Raji (cell line): ENCODE data around the gene ARFGAP2.

ENCODE experiments used
- POLR2A ChIP-seq: IDR thresholded peaks from 2 replicates; pipeline ENCODE4 v1.6.1; 2011; ENCODE audit warnings: low read depth, low read length, control low read depth; ENCODE audit not compliant: insufficient read depth

Gene ARFGAP2

DNA sequence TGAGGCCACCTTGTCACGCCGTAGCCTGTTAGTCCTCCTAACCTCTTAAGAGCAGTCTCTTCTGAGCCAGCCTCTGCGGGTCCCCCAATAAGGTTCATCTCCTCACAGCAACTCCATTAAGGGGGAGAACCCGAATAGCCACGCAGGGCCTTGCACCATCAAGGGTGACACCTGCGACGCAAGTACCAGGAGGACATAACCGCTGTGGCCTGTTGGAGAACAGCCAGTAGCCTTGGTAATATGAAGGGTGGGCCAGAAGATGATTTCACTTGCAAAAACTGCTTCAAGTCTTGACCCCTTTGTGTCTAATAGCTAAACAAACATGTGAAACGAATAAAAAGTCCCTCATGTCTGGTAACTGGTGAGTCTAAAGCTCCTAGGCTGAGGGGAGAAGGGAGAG lies 14.8 kb downstream of the ARFGAP2 start:
- TF ChIP-seq POLR2A = no peak

DNA sequence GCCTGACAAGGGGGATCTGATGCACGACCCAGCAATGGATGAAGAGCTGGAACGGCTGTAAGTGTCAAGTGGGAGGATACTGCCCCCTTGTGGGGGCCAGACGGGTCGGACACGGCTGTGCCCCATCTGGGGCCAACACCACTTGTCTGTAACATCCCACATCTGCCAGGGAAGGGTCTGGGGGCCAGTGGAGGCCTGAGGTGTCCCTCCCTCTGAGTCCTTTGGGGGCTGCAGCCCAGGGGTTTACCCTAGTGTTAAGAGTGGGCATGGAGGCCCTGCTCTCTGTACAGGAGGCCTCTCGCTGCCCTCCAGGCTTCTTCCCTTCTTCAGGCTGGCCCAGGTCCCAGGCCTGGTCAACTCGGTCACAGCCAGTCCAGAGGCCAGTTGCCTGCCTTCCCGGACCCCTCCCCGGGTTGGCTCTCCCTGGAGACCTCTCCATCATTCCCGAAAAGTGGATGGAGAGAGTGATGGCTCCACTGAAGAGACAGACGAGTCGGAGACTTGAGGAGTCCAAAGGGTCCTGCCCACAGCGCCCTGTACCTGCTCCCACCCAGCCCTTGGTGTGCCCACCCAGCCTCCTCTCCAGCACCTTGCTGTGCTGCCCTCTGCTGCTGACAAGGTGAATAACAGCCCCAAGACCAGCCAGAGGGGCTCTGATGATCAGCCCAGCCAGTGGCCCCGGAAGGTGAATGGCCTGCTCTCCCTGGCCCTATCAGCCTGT lies 15.4 kb downstream of the ARFGAP2 start:
- TF ChIP-seq POLR2A = no peak

DNA sequence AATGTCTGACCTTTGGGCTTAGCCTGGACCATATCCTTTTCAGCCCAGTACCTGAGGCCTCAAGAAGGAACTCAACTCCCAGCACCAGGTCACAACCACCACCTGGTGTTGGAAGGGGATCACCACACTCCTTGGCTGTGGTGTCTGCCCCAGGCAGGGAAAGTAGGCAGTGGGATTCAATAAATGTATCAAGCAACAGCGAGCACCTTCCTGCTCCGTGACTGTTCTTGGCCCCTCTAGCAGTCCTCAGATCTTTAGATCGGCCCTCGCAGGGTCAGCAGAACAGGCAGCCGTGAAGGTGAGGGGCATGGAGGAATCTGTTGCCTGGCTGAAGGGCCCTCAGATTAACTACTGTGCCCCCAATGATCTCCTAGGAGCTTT lies 15.9 kb downstream of the ARFGAP2 start:
- no peak for TF ChIP-seq POLR2A

GRCh38 chr11:47158242-47158641 lies 18.4 kb downstream of the ARFGAP2 start:
- TF ChIP-seq POLR2A = no peak

DNA sequence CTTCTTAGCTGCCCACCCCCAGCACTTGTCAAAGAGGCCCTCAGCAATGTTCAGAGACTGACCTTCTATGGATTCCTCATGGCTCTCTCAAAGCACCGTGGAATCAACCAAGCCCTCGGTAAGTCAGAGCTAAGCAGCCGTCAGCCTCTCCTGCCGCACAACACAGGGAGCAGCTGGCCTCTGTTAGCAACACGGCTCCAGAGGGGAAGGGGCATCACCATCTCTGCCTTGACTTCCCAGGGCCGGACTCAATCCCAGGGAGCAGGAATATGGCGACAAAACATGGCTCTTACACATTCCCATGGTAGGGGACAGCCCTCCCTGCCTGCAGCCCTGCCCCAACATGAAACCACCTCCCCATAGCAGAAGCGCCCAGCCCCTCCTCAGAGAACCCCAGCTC lies 18.9 kb downstream of the ARFGAP2 start:
- TF ChIP-seq POLR2A = no peak

DNA sequence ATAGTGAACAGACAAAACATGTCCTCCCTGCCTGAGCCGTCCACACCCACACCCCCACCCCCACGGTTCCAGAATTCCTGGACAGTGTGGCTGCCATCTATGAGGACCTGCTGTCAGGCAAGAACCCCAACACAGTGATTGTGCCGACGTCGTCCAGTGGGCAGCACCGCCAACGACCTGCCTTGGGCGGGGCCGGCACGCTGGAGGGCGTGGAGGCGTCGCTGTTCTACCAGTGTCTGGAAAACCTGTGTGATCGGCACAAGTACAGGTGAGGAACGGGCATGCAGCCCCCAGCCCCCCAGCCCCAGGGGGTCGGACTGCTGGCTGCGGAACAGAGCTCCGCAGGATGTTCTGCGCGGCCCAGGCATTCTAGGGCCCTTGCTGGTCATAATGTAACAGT lies 19.7 kb downstream of the ARFGAP2 start:
- TF ChIP-seq POLR2A = no peak

DNA sequence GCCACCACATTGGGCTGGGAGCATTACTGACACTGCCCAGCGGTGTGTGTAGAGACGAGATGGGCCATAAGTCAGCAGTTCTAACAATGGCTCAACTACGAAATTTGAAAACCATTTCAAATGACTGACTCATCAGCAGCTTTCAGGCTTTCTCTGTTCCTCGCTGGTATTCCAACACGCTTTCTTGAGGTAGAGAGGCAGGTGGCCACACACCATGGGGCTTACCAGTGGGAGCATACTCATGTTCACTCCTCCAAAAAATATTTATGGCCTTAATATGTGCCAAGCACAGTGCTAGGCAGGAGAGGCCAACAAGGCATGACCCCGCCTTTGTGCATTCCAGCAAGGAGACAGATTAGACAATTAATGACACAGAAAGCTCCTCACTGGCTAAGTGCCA lies 20.3 kb downstream of the ARFGAP2 start:
- no peak for TF ChIP-seq POLR2A

DNA sequence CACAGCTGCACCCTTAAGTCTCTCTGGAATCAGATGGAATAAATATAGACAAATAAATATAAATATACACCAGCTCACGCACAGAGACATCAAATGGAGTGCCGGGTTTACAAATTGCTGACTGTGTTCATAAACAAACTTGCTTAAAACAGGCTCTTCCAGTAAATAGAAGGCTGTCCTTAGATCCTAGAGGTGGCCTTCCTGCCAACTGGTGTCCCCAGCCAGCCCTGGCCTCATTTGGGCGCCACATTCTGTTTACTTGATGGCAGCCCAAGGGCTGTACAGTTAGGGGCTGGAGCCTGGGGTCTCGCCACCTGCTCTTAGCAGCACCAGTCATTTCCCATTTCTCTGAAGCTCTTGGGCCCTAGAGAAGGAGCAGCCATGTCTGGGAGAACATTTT lies 20.8 kb downstream of the ARFGAP2 start:
- no peak for TF ChIP-seq POLR2A

DNA sequence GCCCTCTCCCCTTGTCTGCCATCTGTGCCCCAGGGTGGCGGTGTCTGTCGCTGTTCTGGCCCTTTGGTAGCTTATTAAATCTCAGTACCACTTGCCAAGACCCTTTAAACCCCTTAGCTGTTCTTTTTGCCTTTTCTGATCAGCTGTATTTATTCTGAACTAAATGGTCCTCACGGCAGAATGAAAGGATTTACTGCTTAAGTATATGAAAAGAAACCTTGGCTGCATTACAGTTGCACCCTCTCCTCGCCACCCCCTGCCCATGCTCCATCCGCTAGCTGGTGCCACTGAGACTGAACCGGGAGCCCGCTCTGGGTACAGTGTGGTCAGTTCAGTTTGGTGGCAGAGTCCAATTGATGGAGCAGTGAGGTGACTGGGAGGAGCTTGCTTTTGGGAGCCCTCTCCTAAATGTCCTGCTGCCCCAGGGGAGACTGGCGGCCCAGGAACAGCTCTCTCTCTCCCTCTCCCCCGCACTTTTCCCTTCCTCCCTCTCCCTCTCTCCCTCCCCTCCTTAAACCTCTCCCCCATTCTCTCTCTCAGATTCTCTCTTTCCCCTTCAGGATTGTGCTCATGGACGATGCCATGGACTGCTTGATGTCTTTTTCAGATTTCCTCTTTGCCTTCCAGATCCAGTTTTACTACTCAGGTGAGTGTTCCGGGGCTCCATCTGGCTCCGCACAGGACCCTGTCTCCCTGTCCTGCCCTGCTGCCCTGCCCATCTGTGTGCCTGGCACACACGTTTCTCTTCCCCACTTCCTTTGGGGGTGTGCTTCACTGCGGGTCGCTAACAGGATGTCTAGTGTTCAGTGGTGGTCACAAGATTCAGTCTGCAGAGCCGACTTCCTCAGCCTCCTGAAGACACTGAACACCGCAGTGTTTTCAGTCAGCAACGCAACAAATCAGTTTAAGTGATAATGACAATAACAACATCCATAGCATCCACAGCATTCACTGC lies 21.8 kb downstream of the ARFGAP2 start:
- TF ChIP-seq POLR2A = no peak

DNA sequence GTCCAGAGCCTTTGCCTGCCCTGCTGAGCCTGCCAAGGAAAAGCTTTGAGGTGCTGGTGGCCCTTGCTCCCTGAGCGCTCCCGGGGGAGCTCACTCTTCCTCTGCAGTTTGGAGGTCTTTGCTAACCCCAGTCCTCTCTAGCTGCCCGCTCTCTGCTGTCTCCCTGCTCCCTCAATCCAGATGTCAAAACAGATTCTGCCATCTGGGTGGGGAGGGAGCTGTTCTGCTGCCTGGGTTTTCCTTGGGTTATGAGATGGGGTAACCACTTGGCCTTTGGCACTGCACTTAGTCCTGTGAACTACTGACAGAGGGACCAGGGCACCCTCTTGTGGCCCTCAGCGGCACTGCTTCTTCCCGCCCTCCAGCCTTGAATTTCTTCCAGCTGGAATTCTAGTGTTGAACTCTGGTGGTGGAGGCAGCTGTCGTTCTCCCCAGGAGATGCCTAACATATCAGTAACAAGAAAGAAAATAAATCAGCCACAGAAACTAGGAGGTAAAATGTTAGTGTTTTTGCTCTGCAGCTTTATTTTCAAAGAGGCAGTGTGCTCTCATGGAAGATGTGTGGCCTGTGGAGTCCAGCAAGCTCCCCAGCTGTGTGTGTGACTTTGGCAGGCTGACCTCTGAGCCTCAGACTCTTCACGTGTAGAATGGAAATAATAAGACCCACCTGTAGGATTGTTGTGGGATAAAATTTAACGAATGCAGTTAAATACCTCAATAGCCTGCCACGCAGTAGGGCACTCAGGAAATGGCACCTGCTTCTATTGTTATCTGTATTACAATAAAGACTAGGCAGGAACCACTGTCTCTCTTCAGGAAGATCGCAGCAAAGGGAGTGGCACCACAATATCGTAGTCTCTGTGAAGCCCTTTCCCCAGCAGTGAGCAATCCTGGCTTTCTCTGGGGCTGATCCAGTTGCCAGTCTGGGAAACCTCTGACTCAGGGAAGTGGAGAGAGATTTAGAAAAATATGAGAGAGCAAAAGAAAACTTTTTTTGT lies 23.4 kb downstream of the ARFGAP2 start:
- TF ChIP-seq POLR2A = no peak

DNA sequence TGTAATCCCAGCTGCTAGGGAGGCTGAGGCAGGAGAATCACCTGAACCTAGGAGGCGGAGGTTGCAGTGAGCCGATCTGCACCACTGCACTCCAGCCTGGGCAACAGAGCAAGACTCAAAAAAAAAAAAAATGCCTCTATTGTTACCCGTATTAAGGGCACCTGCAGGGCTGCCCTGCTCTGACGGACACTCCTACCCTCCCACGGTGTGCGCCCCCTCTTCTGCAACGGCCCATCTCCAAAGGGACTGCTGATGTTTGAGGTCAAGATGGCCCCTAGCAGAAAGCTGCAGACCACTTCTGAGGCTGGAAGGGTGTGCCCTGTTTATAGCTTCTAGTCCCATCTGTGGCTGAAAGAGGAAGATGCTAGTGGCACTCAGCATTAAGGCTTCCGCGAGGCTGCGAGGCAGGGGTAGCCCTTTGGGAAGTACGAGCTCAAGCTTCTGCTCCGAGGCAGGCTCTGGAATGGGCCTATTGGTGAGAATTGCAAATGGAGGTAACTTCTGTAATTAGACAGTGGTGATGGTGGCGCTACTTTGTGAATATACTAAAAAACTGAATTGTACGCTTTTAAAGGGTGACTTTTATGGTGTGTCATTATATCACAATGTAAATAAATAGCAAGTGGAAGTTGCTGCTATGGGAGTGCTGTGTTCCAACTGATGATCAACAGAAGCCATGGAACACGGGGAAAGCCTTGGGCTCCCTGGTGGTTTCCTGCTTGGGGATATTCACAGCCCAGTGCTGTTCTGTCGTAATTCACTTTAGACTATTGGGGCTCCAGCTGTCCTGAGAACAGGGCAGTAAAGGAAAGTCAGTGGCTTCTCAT lies 24.3 kb downstream of the ARFGAP2 start:
- TF ChIP-seq POLR2A = no peak

GRCh38 chr11:47149782-47150181 lies 26.9 kb downstream of the ARFGAP2 start:
- TF ChIP-seq POLR2A = no peak

DNA sequence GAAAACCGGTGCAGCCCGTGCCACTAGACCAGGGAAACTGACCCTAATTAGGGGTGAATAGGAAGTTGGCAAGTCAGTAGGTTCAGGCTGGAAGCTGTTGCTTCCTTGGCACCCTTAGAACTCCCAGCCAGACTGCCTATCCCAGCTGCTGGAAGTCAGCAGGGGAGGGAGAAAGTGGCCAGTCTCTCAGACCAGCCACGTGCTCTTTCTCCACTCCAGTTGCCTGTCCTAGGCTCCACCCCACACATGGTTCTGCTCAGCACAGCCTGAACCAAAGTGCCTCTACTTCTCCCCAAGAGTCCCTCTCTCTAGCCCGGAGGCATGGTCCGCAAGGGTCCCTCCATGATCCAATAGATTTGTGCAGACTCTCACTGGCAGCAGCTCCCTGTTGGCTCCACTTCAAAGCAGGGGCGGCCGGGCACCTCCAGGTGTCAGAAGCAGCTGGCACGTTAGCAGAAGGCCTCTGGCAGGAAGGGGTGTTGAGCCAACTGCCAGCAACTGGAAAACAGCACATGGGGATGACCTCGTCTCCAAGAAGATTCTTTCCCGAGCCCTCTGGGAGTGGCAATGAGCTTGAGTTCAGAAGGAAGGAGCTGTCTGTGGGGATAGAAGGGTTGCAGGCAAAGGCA lies 27.7 kb downstream of the ARFGAP2 start:
- no peak for TF ChIP-seq POLR2A

DNA sequence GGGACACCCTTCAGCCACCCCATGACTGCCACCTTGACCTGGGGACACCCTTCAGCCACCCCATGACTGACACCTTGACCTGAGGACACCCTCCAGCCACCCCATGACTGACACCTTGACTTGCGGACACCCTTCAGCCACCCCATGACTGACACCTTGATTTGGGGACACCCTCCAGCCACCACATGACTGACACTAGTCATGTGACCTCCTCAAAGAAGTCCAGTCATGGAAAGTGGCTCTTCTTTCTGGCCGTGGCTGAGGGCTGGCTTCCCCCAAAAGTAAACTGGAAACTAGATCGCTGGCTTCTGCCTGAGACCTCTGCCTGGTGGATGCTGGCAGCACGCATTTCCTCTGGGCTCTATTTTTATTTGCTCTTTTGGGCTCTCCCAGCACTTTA lies 28.4 kb downstream of the ARFGAP2 start:
- TF ChIP-seq POLR2A = no peak
